Measurements from ENCODE around the gene TMF1. TPM values are rescaled to one million over a fixed set of nuclear protein-coding genes. Genes with fewer than 3 reads are reported as not detected.
A peak's percentile ranks its signal among the peaks of the same experiment; 100 is the strongest.

TMF1 gene
- total and polyA plus RNA-seq, 12 donors, result 6.0 to 23.2 (median 20.1) TPM

DNA sequence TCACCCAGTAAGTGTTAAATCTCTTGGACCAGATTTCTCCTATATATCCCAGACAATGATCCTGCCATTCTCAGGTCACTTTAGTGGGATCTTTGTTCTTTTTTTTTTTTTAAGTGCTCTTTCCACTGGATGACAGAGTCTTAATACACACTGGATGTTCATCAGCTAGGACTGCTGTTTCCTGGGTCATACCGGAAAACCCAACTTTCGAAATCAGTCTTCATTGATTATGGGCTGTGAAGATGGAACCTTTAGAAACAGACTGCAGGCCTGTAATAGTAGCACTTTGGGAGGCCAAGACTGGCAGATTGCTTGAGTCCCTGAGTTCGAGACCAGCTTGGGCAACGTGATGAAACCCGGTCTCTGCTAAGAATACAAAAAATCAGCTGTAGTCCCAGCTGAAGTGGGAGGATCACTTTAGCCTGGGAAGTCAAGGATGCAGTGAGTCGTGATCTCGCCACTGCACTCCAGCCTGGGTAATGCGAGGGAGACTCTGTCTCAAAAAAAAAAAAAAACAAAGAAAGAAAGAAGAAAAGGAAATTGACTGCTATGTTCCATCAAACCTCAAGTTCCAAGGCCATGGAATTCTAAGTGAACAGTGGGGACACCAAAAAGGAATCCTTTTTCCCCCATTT, 40.9 kb downstream of the TMF1 start:
- 95 to 97% methylated on average over 8 of the region's 8 CpGs for WGBS, 2 donors
- Histone ChIP-seq H3K4me3 (no peak overlapping the region), H3K27me3 (no peaks in the 10 kb centered on the region), H3K9me3 (no peaks in the 10 kb centered on the region), H3K27ac (peak overlapping the region in 7 of 10 donors; percentile 20 to 99 (median 98)), H3K36me3 (peaks cover 0 to 52% (median 25%) of the 10 kb centered on the region in 9 donors), H3K4me1 (peaks cover 0 to 56% (median 44%) of the 10 kb centered on the region in 9 donors)
- TF ChIP-seq, protein P1, sequence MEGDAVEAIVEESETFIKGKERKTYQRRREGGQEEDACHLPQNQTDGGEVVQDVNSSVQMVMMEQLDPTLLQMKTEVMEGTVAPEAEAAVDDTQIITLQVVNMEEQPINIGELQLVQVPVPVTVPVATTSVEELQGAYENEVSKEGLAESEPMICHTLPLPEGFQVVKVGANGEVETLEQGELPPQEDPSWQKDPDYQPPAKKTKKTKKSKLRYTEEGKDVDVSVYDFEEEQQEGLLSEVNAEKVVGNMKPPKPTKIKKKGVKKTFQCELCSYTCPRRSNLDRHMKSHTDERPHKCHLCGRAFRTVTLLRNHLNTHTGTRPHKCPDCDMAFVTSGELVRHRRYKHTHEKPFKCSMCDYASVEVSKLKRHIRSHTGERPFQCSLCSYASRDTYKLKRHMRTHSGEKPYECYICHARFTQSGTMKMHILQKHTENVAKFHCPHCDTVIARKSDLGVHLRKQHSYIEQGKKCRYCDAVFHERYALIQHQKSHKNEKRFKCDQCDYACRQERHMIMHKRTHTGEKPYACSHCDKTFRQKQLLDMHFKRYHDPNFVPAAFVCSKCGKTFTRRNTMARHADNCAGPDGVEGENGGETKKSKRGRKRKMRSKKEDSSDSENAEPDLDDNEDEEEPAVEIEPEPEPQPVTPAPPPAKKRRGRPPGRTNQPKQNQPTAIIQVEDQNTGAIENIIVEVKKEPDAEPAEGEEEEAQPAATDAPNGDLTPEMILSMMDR (IDR thresholded peaks at IDR 0.05), result no peak
- intact Hi-C loops (cut with DNase I), result loop anchor here in 2 of 10 donors (5.0 kb wide), 1 partner anchor 41 kb away; the partner anchor contains the start of gene TMF1 (in 2 of the 2)
- ATAC-seq (no peak), DNase-seq (no peak)

DNA sequence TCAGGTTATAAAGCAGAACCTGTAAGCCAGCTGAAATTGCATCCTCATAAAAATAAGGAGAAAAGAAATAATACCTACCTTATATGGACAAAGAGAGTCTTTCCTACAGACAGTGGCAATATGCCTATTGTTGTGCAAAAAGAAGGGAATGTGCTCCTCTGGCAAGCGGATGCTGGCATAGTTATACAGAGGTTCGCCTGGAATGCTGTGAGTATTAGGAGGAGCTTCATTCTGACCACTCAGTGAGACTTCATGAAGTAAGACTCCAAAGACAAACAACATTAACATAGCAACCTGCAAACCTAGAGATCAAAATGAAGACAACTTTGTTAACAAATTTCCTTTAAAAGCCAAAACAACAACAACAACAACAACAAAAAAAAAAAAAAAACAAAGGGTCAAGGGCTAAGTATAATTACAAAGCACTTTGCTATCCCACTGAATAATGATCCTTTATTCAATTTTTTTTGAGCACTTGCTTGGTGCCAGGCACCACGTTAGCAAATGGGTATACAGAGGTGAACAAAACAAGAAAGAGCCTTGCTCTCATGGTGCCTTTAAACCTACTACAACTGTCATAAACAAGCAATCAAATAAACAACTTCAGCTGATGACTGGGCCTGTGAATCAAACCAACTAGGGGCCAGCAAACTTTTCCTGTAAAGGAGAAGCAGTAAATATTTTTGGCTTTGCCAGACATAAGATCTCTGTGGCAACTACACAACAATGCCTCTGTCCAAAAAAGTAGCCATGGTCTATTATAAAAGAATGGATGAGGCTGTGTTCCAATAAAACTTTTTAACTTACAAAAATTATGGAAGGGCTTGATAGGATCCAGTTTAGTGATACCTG, 42.3 kb downstream of the TMF1 start:
- 70 to 77% methylated on average over 3 of the region's 3 CpGs for WGBS, 2 donors
- Histone ChIP-seq H3K27me3 (no peaks in the 10 kb centered on the region), H3K9me3 (no peaks in the 10 kb centered on the region), H3K4me1 (peaks cover 0 to 54% (median 42%) of the 10 kb centered on the region in 9 donors), H3K36me3 (peaks cover 0 to 66% (median 36%) of the 10 kb centered on the region in 9 donors), H3K4me3 (no peak overlapping the region), H3K27ac (peak overlapping the region in 6 of 10 donors; percentile 14 to 59 (median 42))
- DNase-seq (no peak), ATAC-seq (peak in 1 of 8 donors; percentile 53)
- TF ChIP-seq, protein P1 (IDR thresholded peaks at IDR 0.05), result no peak
- intact Hi-C loops (cut with DNase I), result loop anchor here in 2 of 10 donors (5.0 kb wide), 1 partner anchor 43 kb away; the partner anchor contains the start of gene TMF1 (in 2 of the 2)

DNA sequence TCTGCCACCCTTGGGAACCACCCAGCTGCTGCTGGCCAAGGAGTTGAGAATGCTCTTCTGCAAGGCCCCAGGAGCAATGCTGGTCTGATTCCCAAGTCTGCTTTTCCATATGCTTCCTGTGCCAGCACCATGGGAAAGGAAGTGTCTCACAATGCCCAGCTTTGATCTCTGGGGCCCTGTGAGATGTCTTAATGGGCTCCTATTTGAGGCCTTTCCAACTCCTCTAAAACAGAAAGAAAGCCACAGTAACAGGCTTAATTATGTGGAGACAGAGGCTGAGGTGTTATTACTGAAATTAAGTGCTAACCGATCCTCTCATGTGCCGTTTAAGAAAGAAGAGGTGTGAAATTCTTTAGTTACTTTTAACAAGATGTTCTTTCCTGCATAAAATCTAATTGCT, 43.2 kb downstream of the TMF1 start:
- TF ChIP-seq, protein P1 (IDR thresholded peaks at IDR 0.05), result no peak
- intact Hi-C loops (cut with DNase I), result no loop called here
- ATAC-seq, result no peak
- H3K27ac ChIP-seq, result peak overlapping the region in 5 of 10 donors; percentile 9 to 50 (median 44)
- H3K4me3 ChIP-seq, result no peak overlapping the region
- peaks cover 0 to 46% (median 35%) of the 10 kb centered on the region in 9 donors for H3K4me1 ChIP-seq
- H3K36me3 ChIP-seq, result peaks cover 0 to 74% (median 36%) of the 10 kb centered on the region in 9 donors
- DNase-seq, result no peak
- no peaks in the 10 kb centered on the region for H3K9me3 ChIP-seq
- no peaks in the 10 kb centered on the region for H3K27me3 ChIP-seq
- 61 to 71% methylated on average over 2 of the region's 2 CpGs for WGBS, 2 donors

DNA sequence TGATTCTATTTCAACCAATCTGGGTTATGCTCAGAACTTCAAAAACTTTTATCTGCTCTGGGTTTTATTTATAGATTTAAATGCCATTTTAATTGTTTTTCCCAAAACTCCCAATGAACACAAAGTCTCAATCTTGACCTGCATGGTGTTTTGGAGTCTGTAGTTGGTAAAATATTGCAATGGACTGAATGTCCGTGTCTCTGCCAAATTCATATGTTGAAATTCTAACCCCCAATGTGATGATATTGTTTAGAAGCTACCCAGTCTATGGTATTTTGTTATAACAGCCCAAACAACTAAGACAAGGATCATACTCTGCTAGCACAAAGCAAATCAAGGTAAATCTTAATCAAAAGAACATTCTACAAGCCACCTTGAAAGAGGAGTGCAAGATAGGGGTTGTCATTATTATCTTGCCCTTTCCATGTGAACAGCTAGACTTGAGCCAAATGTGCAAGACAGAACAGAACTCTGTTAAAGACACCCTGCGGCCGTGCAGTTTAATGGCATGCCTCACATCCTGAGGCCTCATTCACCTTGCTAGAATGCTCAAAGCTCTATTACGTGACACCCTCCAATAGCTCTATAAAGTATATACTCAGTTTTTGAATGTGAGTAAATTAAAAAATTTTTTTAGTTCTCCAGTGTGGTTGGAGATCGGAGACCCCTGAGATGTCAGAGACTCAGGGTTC, 46.2 kb downstream of the TMF1 start:
- peaks cover 0 to 99% (median 48%) of the 10 kb centered on the region in 9 donors for H3K36me3 ChIP-seq
- no peak overlapping the region for H3K4me3 ChIP-seq
- DNase-seq (no peak), ATAC-seq (no peak)
- TF ChIP-seq, protein P1 (IDR thresholded peaks at IDR 0.05), result no peak
- H3K9me3 ChIP-seq, result no peaks in the 10 kb centered on the region
- 86 to 88% methylated on average over 5 of the region's 5 CpGs for WGBS, 2 donors
- peak overlapping the region in 2 of 10 donors; percentile 20 to 58 for H3K27ac ChIP-seq
- H3K4me1 ChIP-seq, result peaks cover 0 to 28% (median 21%) of the 10 kb centered on the region in 9 donors
- no peaks in the 10 kb centered on the region for H3K27me3 ChIP-seq
- intact Hi-C loops (cut with DNase I), result no loop called here
